GM06990 (cell line): ENCODE data around the gene GDPD3.

Experiments used
- DNase-seq: peaks from one replicate; pipeline ENCODE4 v3.0.0-alpha.2; 2011; ENCODE audit not compliant: insufficient read length; ENCODE audit errors: extremely low read depth
- H3K27me3 ChIP-seq: replicated peaks from 2 replicates; pipeline ENCODE4 v1.6.0; 2011; ENCODE audit warnings: low read length; ENCODE audit not compliant: control insufficient read depth, insufficient read depth
- H3K36me3 ChIP-seq: 2 replicates; pipeline ENCODE4 v1.5.1; 2011; ENCODE audit warnings: low read length; ENCODE audit not compliant: control insufficient read depth, insufficient read depth
- H3K4me3 ChIP-seq: replicated peaks from 2 replicates; pipeline ENCODE4 v1.5.1; 2011; ENCODE audit warnings: low read depth, mild to moderate bottlenecking, control low read depth, low read length
- TF ChIP-seq, protein P1 (sequence below): IDR thresholded peaks from 2 replicates; pipeline ENCODE4 v1.5.1; 2011; ENCODE audit warnings: low read length, control low read depth, mild to moderate bottlenecking, inconsistent platforms; ENCODE audit not compliant: insufficient read depth, poor library complexity, severe bottlenecking

The GDPD3 gene

DNA sequence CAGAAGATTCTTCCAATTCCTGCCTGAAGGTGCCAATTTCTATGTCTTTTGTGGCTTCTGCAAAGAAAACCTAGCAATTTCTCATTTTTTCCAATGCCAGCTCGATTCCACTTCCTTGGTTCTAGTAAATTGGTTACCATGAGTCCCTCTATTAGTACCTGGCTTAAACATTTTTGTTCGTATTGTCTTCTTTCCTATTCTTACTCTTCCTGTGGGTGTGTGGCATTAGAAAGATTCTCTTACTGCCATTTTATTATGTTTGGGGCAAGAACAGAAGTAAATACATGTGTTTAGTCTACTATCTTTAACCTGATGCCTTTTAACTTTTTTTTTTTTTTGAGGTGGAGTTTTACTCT is 30.0 kb upstream of the GDPD3 start:
- H3K36me3 ChIP-seq = no peaks in the 10 kb centered on the region
- no peak for DNase-seq
- no peaks in the 10 kb centered on the region for H3K27me3 ChIP-seq
- TF ChIP-seq, protein P1, sequence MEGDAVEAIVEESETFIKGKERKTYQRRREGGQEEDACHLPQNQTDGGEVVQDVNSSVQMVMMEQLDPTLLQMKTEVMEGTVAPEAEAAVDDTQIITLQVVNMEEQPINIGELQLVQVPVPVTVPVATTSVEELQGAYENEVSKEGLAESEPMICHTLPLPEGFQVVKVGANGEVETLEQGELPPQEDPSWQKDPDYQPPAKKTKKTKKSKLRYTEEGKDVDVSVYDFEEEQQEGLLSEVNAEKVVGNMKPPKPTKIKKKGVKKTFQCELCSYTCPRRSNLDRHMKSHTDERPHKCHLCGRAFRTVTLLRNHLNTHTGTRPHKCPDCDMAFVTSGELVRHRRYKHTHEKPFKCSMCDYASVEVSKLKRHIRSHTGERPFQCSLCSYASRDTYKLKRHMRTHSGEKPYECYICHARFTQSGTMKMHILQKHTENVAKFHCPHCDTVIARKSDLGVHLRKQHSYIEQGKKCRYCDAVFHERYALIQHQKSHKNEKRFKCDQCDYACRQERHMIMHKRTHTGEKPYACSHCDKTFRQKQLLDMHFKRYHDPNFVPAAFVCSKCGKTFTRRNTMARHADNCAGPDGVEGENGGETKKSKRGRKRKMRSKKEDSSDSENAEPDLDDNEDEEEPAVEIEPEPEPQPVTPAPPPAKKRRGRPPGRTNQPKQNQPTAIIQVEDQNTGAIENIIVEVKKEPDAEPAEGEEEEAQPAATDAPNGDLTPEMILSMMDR = no peak
- no peak overlapping the region for H3K4me3 ChIP-seq

GRCh38 chr16:30142672-30143346 is 29.5 kb upstream of the GDPD3 start:
- TF ChIP-seq, protein P1 = peak; percentile 54
- Histone ChIP-seq H3K27me3 (no peaks in the 10 kb centered on the region), H3K4me3 (no peak overlapping the region), H3K36me3 (no peaks in the 10 kb centered on the region)
- DNase-seq = no peak

DNA sequence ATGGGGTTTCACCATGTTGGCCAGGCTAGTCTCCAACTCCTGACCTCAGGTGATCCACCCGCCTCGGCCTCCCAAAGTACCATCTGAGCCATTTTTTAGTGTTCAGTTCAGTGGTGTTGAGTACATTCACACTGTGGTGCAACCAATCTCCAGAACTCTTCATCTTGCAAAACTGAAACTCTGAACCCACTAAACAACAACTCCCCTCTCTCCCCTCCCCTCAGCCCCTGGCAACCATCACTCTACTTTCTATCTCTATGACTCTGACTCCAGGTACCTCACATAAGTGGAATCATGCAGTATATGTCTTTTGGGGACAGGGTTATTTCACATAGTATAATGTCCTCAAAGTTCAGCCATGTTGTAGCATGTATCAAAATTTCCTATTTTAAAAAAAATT is 28.4 kb upstream of the GDPD3 start:
- DNase-seq = no peak
- no peaks in the 10 kb centered on the region for H3K36me3 ChIP-seq
- H3K4me3 ChIP-seq = no peak overlapping the region
- H3K27me3 ChIP-seq = no peaks in the 10 kb centered on the region
- TF ChIP-seq, protein P1 = no peak

GRCh38 chr16:30139583-30140481 is 26.5 kb upstream of the GDPD3 start:
- Histone ChIP-seq H3K4me3 (no peak overlapping the region), H3K36me3 (no peaks in the 10 kb centered on the region), H3K27me3 (no peaks in the 10 kb centered on the region)
- no peak for DNase-seq
- TF ChIP-seq, protein P1 = no peak

DNA sequence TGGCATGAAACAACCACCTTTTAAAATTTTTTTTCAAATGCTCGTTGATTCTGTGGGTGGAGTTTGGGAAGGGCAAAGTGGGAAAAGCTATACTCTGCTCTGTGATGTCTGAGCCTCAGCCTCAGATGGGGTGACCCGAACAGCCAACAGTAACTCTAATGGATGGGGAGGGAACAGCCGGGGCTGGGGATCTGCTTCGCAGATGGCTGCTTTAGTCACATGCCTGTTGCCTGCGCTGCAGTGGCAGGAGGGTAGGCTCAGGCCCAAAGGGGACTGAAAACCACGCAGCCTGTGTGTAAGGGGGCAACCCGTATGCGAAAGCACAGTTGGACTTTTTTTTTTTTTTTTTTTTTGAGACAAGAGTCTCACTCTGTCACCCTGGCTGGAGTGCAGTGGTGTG is 24.6 kb upstream of the GDPD3 start:
- TF ChIP-seq, protein P1 = no peak
- no peak overlapping the region for H3K4me3 ChIP-seq

More for the DNA sequence above, 24.6 kb upstream of the GDPD3 start:
- no peak for DNase-seq
- Histone ChIP-seq H3K27me3 (no peaks in the 10 kb centered on the region), H3K36me3 (no peaks in the 10 kb centered on the region)
